Esophagus muscularis mucosa (tissue), 4 donors: ENCODE measurements around the gene PTPRT. TPM values are rescaled to one million over a fixed set of nuclear protein-coding genes. Genes with fewer than 3 reads are reported as not detected.

Source experiments
- DNase-seq: peaks from one replicate; pipeline ENCODE4 v3.0.0-alpha.2; 2017; ENCODE audit errors: extremely low spot score
- H3K27ac ChIP-seq, 4 donors: fragments of 200-600 bp; sonication (generic); replicated peaks in 1 of 4; 1 replicate in 3 of 4; 2 replicates in 1 of 4; pipeline ENCODE4 v1.5.1; 2016 to 2019; ENCODE audit warnings: mild to moderate bottlenecking in 1 of 4
- H3K27me3 ChIP-seq, 4 donors: fragments of 200-600 bp; sonication (generic); one replicate each; pipeline versions ENCODE4 v1.5.1 to v1.6.0; 2016 to 2019
- H3K36me3 ChIP-seq, 4 donors: fragments of 200-600 bp; sonication (generic); one replicate each; pipeline ENCODE4 v1.5.1; 2016 to 2019
- H3K4me1 ChIP-seq, 4 donors: fragments of 200-600 bp; sonication (generic); one replicate each; pipeline ENCODE4 v1.5.1; 2016 to 2019
- H3K4me3 ChIP-seq, 4 donors: fragments of 200-600 bp; sonication (generic); 1 replicate in 2 of 4; 2 replicates in 2 of 4; pipeline ENCODE4 v1.5.1; 2016 to 2019; ENCODE audit warnings: mild to moderate bottlenecking in 4 of 4, moderate library complexity in 1 of 4
- H3K9me3 ChIP-seq, 4 donors: fragments of 200-600 bp; sonication (generic); 1 replicate in 3 of 4; 2 replicates in 1 of 4; pipeline ENCODE4 v1.5.1; 2016 to 2019
- CTCF ChIP-seq, 3 experiments: fragments of 200-600 bp in 2 of 3; fragments of 450-650 bp in 1 of 3; sonication (generic) in 2 of 3; IDR thresholded peaks; one replicate each; pipeline ENCODE4 v1.5.1; 2017 to 2019; ENCODE audit warnings: antibody characterized with exemption in 3 of 3, mild to moderate bottlenecking in 2 of 3, moderate library complexity in 1 of 3
- EP300 ChIP-seq: sonication (generic); formaldehyde crosslinking; IDR thresholded peaks from one replicate; pipeline ENCODE4 v1.6.1; 2017; ENCODE audit warnings: antibody characterized with exemption
- POLR2A ChIP-seq: fragments of 450-650 bp; IDR thresholded peaks from one replicate; pipeline ENCODE4 v1.6.1; 2017; ENCODE audit warnings: antibody characterized with exemption, moderate library complexity, mild to moderate bottlenecking, low read depth
- POLR2AphosphoS5 ChIP-seq, 2 donors: sonication (generic); formaldehyde crosslinking; IDR thresholded peaks; one replicate each; pipeline ENCODE4 v1.6.1; 2017; ENCODE audit warnings: antibody characterized with exemption in 2 of 2
- whole genome bisulfite sequencing: methylation state at CpG from one replicate; pipeline ENCODE4 v1.1.5; 2018; 5-methylcytosine and 5-hydroxymethylcytosine counted together
- intact Hi-C: fragments of 100-400 bp; cut with DNase I; formaldehyde crosslinking; loops from one replicate; pipeline ENCODE4 v1.15.1; 2023
- total RNA-seq, 4 donors: library from RNA; depleted of rRNA; stranded (reverse); fragments of >200 nt; gene quantifications; one replicate each; pipeline versions ENCODE4 v1.1.0 to v1.2.1, GENCODE V29; 2016

Gene PTPRT
- total RNA-seq, 4 donors from 2014 or later, result 0.06 to 0.39 TPM; not detected in 2

DNA sequence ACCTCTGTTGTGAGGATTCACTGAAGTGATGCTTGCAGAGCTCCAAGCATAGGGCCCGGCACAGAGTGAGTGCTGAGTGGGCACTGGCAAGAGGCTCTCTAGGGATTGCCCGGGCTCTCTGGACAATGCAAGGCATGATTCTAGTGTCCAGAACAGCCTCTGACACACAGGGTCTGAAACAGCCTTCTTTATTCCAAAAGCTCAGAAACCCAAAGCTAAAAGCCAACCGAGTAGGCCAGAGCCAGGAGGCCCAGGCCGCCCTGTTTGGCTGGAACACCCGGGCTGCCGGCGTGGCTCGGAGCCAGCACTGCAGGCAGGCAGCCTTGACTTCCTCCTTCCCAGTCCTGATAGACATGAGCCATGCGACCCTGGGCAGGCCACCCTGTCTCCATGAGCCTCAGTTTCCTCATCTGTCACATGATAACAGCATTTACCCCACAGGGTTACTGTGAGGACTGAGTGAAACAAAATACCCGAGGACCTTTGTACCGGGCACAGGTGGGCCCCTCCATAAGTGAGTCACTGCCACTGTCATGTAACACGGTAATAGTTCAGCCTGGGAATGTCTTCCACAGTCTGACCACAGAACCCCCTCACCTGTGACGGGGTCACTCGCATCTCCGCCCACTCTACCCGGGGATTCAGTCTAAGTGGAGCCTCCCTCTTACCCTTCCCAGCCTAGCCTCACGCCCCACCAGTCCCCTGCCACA lies 51.5 kb downstream of the PTPRT start:
- DNase-seq, result no peak
- no peaks in the 10 kb centered on the region for H3K36me3 ChIP-seq
- no peak overlapping the region for H3K27ac ChIP-seq
- 85% methylated on average over 15 of the region's 17 CpGs for WGBS
- TF ChIP-seq CTCF (IDR thresholded peaks at IDR 0.05) (no peak), POLR2A (no peak), EP300 (no peak), POLR2AphosphoS5 (IDR thresholded peaks at IDR 0.05) (no peak)
- H3K4me3 ChIP-seq, result no peak overlapping the region
- no peaks in the 10 kb centered on the region for H3K4me1 ChIP-seq
- no peaks in the 10 kb centered on the region for H3K9me3 ChIP-seq
- intact Hi-C loops, result no loop called here
- H3K27me3 ChIP-seq, result peaks cover 0 to 7% (median 0%) of the 10 kb centered on the region in 4 donors

GRCh38 chr20:43137160-43137559 lies 52.5 kb downstream of the PTPRT start:
- 88% methylated on average over 1 of the region's 1 CpG for WGBS
- TF ChIP-seq EP300 (no peak), POLR2AphosphoS5 (IDR thresholded peaks at IDR 0.05) (no peak), POLR2A (no peak), CTCF (IDR thresholded peaks at IDR 0.05) (no peak)
- intact Hi-C loops, result no loop called here

DNA sequence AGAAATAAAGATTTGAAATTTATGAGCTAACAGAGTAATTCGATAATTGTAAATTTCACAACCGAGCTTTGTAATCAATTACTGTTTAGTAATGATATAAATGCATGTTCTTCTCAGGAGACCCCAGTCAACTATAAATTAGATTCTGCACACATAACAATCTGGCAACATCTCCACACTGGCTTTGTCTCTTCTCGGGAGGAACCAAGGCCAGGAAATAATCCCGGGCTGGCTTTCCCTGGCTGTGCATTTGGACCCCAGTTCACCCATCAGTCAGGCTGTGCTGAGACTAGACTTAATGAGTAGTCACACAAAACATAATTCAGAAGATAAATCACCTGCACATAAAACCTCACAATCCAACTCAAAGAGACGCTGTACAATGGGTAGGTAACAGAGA lies 65.5 kb downstream of the PTPRT start:
- no peak for TF ChIP-seq POLR2A
- TF ChIP-seq EP300, result no peak
- H3K4me3 ChIP-seq, result no peak overlapping the region
- H3K4me1 ChIP-seq, result no peaks in the 10 kb centered on the region

More at GRCh38 chr20:43137160-43137559, 52.5 kb downstream of the PTPRT start:
- H3K4me1 ChIP-seq, result no peaks in the 10 kb centered on the region
- DNase-seq, result no peak
- no peak overlapping the region for H3K27ac ChIP-seq
- no peaks in the 10 kb centered on the region for H3K9me3 ChIP-seq
- H3K27me3 ChIP-seq, result peaks cover 0 to 7% (median 0%) of the 10 kb centered on the region in 4 donors
- H3K36me3 ChIP-seq, result no peaks in the 10 kb centered on the region
- H3K4me3 ChIP-seq, result no peak overlapping the region

DNA sequence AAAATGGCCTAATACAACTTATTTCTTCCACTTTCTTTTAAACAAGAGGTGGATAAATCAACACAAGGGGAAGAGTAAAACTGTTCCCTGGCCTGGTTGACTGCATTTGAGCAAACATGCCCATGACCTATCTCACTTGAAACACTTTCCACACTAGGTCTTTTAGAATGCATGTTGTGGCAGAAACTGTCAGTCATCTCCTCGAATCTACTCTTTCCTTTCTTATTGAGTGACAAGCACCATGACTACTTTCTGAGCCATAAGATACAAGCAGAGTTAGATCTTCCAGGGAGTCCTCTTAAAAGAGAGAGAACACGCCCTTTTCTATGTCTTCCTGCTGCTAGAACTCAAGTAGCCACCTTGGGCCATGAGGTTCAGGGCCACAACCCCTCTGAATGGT lies 66.5 kb downstream of the PTPRT start:
- Histone ChIP-seq H3K36me3 (no peaks in the 10 kb centered on the region), H3K9me3 (no peaks in the 10 kb centered on the region), H3K4me1 (no peaks in the 10 kb centered on the region), H3K27me3 (peaks cover 0 to 6% (median 0%) of the 10 kb centered on the region in 4 donors), H3K27ac (no peak overlapping the region), H3K4me3 (no peak overlapping the region)
- no peak for TF ChIP-seq EP300
- no peak for TF ChIP-seq CTCF (IDR thresholded peaks at IDR 0.05)
- no peak for TF ChIP-seq POLR2AphosphoS5 (IDR thresholded peaks at IDR 0.05)
- no peak for TF ChIP-seq POLR2A
- intact Hi-C loops, result no loop called here
- DNase-seq, result no peak
- WGBS, result 69% methylated on average over 2 of the region's 2 CpGs

More for the DNA sequence above, 65.5 kb downstream of the PTPRT start:
- no peak for DNase-seq
- Histone ChIP-seq H3K36me3 (no peaks in the 10 kb centered on the region), H3K27me3 (peaks cover 0 to 11% (median 0%) of the 10 kb centered on the region in 4 donors), H3K27ac (no peak overlapping the region), H3K9me3 (no peaks in the 10 kb centered on the region)
- intact Hi-C loops, result no loop called here
- WGBS, result 70% methylated on average over 5 of the region's 5 CpGs

DNA sequence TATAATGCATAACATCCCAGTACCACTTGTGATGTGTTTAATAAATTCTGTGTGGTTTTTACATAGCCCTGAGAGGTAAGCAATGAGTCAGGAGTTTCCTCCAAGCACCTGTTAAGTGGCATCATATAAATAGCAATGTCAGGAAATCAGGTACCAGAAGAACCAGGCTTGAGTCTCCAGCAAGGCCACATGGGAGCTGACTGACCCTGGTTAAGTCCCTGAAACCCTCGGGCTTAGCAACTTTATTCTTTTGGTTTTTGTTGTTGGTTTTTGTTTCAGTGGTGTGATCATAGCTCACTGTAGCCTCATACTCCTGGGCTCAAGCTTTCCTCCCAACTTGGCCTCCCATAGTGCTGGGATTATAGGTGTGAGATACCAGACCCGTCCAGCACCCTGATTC lies 70.0 kb downstream of the PTPRT start:
- H3K36me3 ChIP-seq, result no peaks in the 10 kb centered on the region
- TF ChIP-seq CTCF (IDR thresholded peaks at IDR 0.05) (no peak), POLR2A (no peak), POLR2AphosphoS5 (IDR thresholded peaks at IDR 0.05) (no peak), EP300 (no peak)
- H3K27ac ChIP-seq, result no peak overlapping the region
- no peaks in the 10 kb centered on the region for H3K9me3 ChIP-seq
- H3K4me3 ChIP-seq, result no peak overlapping the region
- no peak for DNase-seq
- 68% methylated on average over 2 of the region's 2 CpGs for WGBS
- H3K27me3 ChIP-seq, result peaks cover 0 to 6% (median 0%) of the 10 kb centered on the region in 4 donors
- intact Hi-C loops, result no loop called here
- H3K4me1 ChIP-seq, result no peaks in the 10 kb centered on the region
